ENCODE data around the gene ATRNL1. TPM values are rescaled to one million over a fixed set of nuclear protein-coding genes. Genes with fewer than 3 reads are reported as not detected.

ATRNL1 gene
- total RNA-seq, 1 experiment from 2014 or later = 1.3 TPM

- H3K4me3 ChIP-seq (replicated peaks in 1 of 2; ENCODE audit: low read depth in 1 of 2, low read length in 2 of 2) = no peak overlapping the region
- POLR2A ChIA-PET = no interaction called here
- CTCF ChIA-PET = no interaction called here
- RAD21 ChIA-PET (ENCODE audit: low non-redundant PET in 1 of 2, low total read pairs in 2 of 2, uncharacterized antibody in 2 of 2, unreplicated experiment in 2 of 2) = no interaction called here
- ATAC-seq = no peak
- H3K9ac ChIP-seq (ENCODE audit: low read length) = no peak overlapping the region
- H3K9me3 ChIP-seq (ENCODE audit: control insufficient read depth in 1 of 2, insufficient read depth in 1 of 2, low read depth in 1 of 2, low read length in 2 of 2) = no peaks in the 10 kb centered on the region
- H2AFZ ChIP-seq (ENCODE audit: low read depth, low read length, poor library complexity, severe bottlenecking) = no peak overlapping the region
- no peaks in the 10 kb centered on the region; the same call in 1 of the 2 replicates for H4K20me1 ChIP-seq (ENCODE audit: insufficient read depth)
- no TSS peak for BruUV-seq (replicated peaks)
- no peaks in the 10 kb centered on the region for H3K36me3 ChIP-seq (ENCODE audit: control insufficient read depth in 1 of 2, insufficient read depth in 2 of 2, low read length in 2 of 2)
- DNase-seq (ENCODE audit: low read depth, low spot score) = no peak
- no peaks in the 10 kb centered on the region for H3K79me2 ChIP-seq (ENCODE audit: insufficient read depth, low read length)
- no peaks in the 10 kb centered on the region for H3K4me1 ChIP-seq (ENCODE audit: control insufficient read depth in 1 of 2, insufficient read depth in 2 of 2, low read length in 2 of 2)
- TF ChIP-seq ELF1 (IDR thresholded peaks at IDR 0.05; ENCODE audit: borderline replicate concordance, low read depth) = no peak
- TF ChIP-seq, protein P1, sequence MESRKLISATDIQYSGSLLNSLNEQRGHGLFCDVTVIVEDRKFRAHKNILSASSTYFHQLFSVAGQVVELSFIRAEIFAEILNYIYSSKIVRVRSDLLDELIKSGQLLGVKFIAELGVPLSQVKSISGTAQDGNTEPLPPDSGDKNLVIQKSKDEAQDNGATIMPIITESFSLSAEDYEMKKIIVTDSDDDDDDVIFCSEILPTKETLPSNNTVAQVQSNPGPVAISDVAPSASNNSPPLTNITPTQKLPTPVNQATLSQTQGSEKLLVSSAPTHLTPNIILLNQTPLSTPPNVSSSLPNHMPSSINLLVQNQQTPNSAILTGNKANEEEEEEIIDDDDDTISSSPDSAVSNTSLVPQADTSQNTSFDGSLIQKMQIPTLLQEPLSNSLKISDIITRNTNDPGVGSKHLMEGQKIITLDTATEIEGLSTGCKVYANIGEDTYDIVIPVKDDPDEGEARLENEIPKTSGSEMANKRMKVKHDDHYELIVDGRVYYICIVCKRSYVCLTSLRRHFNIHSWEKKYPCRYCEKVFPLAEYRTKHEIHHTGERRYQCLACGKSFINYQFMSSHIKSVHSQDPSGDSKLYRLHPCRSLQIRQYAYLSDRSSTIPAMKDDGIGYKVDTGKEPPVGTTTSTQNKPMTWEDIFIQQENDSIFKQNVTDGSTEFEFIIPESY (IDR thresholded peaks at IDR 0.05; ENCODE audit: extremely low read depth, insufficient replicate concordance, low read length) = no peak
- TF ChIP-seq EZH2 (IDR thresholded peaks at IDR 0.05) = no peak
- no peak for TF ChIP-seq ATF3 (IDR thresholded peaks at IDR 0.05)
- no peak for TF ChIP-seq REST (IDR thresholded peaks at IDR 0.05; ENCODE audit: low read depth)
- no peak for TF ChIP-seq FOSL1 (IDR thresholded peaks at IDR 0.05; ENCODE audit: low read depth)
- no peak for TF ChIP-seq TCF7L2 (IDR thresholded peaks at IDR 0.05; ENCODE audit: borderline replicate concordance, extremely low read depth, insufficient read depth, insufficient read length)
- no peak for TF ChIP-seq ZNF274 (IDR thresholded peaks at IDR 0.05; ENCODE audit: low read depth, low read length)
- no peak for TF ChIP-seq SIN3A (IDR thresholded peaks at IDR 0.05; ENCODE audit: low read depth)
- no peak for TF ChIP-seq CEBPB (IDR thresholded peaks at IDR 0.05; ENCODE audit: low read depth)
- TF ChIP-seq, protein P2, sequence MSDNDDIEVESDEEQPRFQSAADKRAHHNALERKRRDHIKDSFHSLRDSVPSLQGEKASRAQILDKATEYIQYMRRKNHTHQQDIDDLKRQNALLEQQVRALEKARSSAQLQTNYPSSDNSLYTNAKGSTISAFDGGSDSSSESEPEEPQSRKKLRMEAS (IDR thresholded peaks at IDR 0.05) = no peak
- no peak for TF ChIP-seq ZFX (IDR thresholded peaks at IDR 0.05)
- TF ChIP-seq SRF (IDR thresholded peaks at IDR 0.05; ENCODE audit: low read depth) = no peak
- TF ChIP-seq YY1 (IDR thresholded peaks at IDR 0.05; ENCODE audit: extremely low read depth, insufficient replicate concordance, low read depth, low read length) = no peak
- TF ChIP-seq SP1 (IDR thresholded peaks at IDR 0.05; ENCODE audit: low read depth) = no peak
- no peak for TF ChIP-seq EZH2phosphoT487 (IDR thresholded peaks at IDR 0.05; ENCODE audit: borderline replicate concordance)
- no peak for TF ChIP-seq EGR1 (IDR thresholded peaks at IDR 0.05; ENCODE audit: low read depth)
- TF ChIP-seq POLR2A (IDR thresholded peaks at IDR 0.05; ENCODE audit: borderline replicate concordance, extremely low read depth, insufficient read depth, insufficient read length) = no peak
- H3K27ac ChIP-seq (ENCODE audit: low read depth, low read length) = no peak overlapping the region
- H3K27me3 ChIP-seq (ENCODE audit: insufficient read depth, low read length) = peaks cover 17% of the 10 kb centered on the region; the same call in 1 of the 2 replicates
- intact Hi-C loops (cut with micrococcal nuclease) = no loop called here
- no peak overlapping the region for H3K4me2 ChIP-seq (ENCODE audit: low read length)
- no peaks in the 10 kb centered on the region for H3K9me2 ChIP-seq (ENCODE audit: insufficient read depth)
These were observed 334.4 kb downstream of the ATRNL1 start for GRCh38 chr10:115427611-115428010.
